Activated naive CD4-positive, alpha-beta T cell treated with anti-CD3 and anti-CD28 coated beads, Interleukin-2, amount 10 ng/mL, durations not matched to agents 7 days and 5 days (primary cell): ENCODE results near the gene RPL21.
"Not testable (repeated sequence)": the region's sequence is repeated elsewhere in the genome, so short reads cannot be mapped to it uniquely, and the experiment has no call there.

Experiments used
- CTCF ChIA-PET: fragments of 350-600 bp; sonication (Branson Sonifier 250); formaldehyde crosslinking; loops from one replicate; lab custom pipeline; 2021; ENCODE audit warnings: antibody characterized with exemption; lab: Charles Lee
- DNase-seq: peaks from one replicate; pipeline ENCODE4 v3.0.0-alpha.2; 2020
- H3K27ac Mint-ChIP-seq: one replicate; pipeline ENCODE4 v1.8.0; 2021; ENCODE audit warnings: mild to moderate bottlenecking, moderate library complexity, mixed read lengths
- H3K27me3 Mint-ChIP-seq: one replicate; pipeline ENCODE4 v1.8.0; 2021; ENCODE audit warnings: mild to moderate bottlenecking, mixed read lengths
- H3K36me3 Mint-ChIP-seq: one replicate; pipeline ENCODE4 v1.8.0; 2021; ENCODE audit warnings: mixed read lengths
- H3K4me1 Mint-ChIP-seq: one replicate; pipeline ENCODE4 v1.8.0; 2021; ENCODE audit warnings: mixed read lengths
- H3K4me3 Mint-ChIP-seq: one replicate; pipeline ENCODE4 v1.8.0; 2021; ENCODE audit warnings: mild to moderate bottlenecking, moderate library complexity, mixed read lengths
- H3K9me3 Mint-ChIP-seq: one replicate; pipeline ENCODE4 v1.8.0; 2021; ENCODE audit warnings: mixed read lengths

RPL21 gene

DNA sequence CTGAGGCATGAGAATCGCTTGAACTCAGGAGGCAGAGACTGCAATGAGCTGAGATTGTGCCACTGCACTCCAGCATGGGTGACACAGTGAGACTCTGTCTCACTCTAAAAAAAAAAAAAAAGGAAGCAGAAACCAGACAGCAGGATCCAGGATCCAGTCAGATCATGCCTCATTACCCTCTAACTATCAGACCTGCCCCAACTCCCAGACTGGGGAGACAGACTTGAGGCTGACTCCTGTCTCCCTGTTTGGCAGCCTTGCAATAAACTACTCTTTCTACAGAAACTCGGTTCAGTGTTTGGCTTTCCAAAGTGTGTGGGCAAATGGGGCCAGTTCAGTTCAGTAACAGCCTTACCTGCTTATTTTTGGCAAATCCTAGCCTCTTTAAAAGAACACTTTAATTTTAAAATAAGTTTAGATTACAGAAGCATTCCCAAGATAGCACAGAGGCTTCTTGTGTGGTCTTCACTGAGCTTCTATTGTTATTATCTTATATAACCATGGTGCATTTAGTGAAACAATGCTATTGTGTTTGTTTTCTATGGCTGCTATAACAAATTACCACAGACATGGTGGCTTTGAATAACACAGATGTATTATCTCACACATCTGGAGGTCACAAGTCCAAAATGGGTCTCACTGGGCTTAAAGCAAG, 37.8 kb downstream of the RPL21 start:
- CTCF ChIA-PET, result no interaction called here
- Mint-ChIP-seq H3K4me1 (peaks cover 15% of the 10 kb centered on the region), H3K4me3 (no peak overlapping the region), H3K27ac (no peak overlapping the region), H3K9me3 (no peaks in the 10 kb centered on the region), H3K27me3 (no peaks in the 10 kb centered on the region), H3K36me3 (no peaks in the 10 kb centered on the region)
- no peak for DNase-seq

GRCh38 chr13:27290715-27291114, 39.4 kb downstream of the RPL21 start:
- no peak for DNase-seq
- Mint-ChIP-seq H3K9me3 (no peaks in the 10 kb centered on the region), H3K4me3 (no peak overlapping the region), H3K27ac (no peak overlapping the region), H3K36me3 (no peaks in the 10 kb centered on the region), H3K4me1 (peaks cover 23% of the 10 kb centered on the region), H3K27me3 (no peaks in the 10 kb centered on the region)
- CTCF ChIA-PET, result interaction anchor here (0.7 kb wide), 1 partner anchor 305 kb away, joined by 3 read pairs; no protein-coding TSS in a partner anchor

- H3K36me3 Mint-ChIP-seq, H3K4me3 Mint-ChIP-seq, DNase-seq, H3K27me3 Mint-ChIP-seq, CTCF ChIA-PET, H3K9me3 Mint-ChIP-seq: not testable (repeated sequence)
- peaks cover 23% of the 10 kb centered on the region for H3K4me1 Mint-ChIP-seq
- H3K27ac Mint-ChIP-seq, result peak overlapping the region; percentile 12
Measured at GRCh38 chr13:27291967-27292366, 40.6 kb downstream of the RPL21 start.

DNA sequence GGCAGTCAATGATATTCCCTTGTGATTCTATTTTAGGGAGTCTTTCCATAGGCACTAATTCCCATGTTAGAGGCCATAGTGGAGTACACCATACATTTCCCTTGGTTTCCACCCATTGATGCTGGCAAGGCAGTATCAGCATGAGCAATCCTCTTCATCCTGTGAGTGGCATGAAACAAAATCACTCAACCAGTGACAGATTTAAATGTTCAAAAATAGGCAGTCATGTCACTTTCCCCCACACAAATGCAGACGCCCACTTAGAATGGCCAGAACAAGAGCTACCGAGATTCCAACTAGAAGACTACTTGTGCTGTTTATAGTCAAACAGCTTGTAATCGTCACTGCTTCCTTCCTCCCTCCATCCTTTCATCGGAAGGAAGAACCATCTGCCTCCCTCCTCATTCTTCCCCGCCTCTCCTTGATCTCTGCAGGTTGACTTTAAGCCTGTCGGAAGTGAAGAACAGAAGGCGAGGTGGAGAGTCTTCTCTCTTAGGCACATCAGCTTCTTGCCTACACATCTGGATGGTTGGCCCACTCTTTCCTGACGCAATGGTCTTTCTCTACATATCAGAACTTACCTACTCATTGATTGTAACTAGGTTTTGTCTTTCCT, 41.8 kb downstream of the RPL21 start:
- Mint-ChIP-seq H3K36me3 (no peaks in the 10 kb centered on the region), H3K27ac (peak overlapping the region; percentile 72), H3K9me3 (no peaks in the 10 kb centered on the region), H3K27me3 (peaks cover 3% of the 10 kb centered on the region), H3K4me3 (peak overlapping the region; percentile 1), H3K4me1 (peaks cover 23% of the 10 kb centered on the region)
- CTCF ChIA-PET, result interaction anchor here (1.2 kb wide), 1 partner anchor 23 kb away, joined by 3 read pairs; no protein-coding TSS in a partner anchor
- no peak for DNase-seq

GRCh38 chr13:27293873-27294515, 42.6 kb downstream of the RPL21 start:
- Mint-ChIP-seq H3K27me3 (peaks cover 4% of the 10 kb centered on the region), H3K9me3 (no peaks in the 10 kb centered on the region), H3K36me3 (no peaks in the 10 kb centered on the region), H3K4me1 (peaks cover 23% of the 10 kb centered on the region), H3K27ac (peak overlapping the region; percentile 72), H3K4me3 (no peak overlapping the region)
- CTCF ChIA-PET, result interaction anchor here (0.9 to 1.2 kb wide), 2 partner anchors 24 to 45 kb away, joined by 3 to 4 read pairs; no protein-coding TSS in a partner anchor
- DNase-seq, result peak; percentile 27

DNA sequence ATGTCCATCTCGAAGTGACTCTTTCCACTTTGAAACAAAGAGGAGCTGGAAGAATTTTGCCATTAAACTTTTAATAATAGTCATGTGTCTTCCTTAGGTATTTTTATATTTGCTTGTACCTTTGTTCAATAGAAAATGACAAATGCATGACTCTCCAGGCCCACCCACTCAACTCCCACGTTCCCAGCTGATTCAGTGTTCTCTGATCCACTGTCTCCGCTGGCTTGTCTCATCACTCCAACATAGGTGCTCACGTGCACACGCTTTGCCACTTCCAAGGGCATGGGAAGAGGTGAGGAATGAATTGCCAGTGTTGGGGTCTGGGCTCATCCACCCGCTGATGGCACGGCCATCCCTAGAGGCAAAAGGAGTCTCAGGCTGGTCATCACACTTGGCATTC, 43.7 kb downstream of the RPL21 start:
- no peaks in the 10 kb centered on the region for H3K9me3 Mint-ChIP-seq
- H3K36me3 Mint-ChIP-seq, result no peaks in the 10 kb centered on the region
- CTCF ChIA-PET, result no interaction called here
- DNase-seq, result no peak
- no peak overlapping the region for H3K27ac Mint-ChIP-seq
- no peak overlapping the region for H3K4me3 Mint-ChIP-seq
- H3K27me3 Mint-ChIP-seq, result peaks cover 4% of the 10 kb centered on the region
- peaks cover 23% of the 10 kb centered on the region for H3K4me1 Mint-ChIP-seq

DNA sequence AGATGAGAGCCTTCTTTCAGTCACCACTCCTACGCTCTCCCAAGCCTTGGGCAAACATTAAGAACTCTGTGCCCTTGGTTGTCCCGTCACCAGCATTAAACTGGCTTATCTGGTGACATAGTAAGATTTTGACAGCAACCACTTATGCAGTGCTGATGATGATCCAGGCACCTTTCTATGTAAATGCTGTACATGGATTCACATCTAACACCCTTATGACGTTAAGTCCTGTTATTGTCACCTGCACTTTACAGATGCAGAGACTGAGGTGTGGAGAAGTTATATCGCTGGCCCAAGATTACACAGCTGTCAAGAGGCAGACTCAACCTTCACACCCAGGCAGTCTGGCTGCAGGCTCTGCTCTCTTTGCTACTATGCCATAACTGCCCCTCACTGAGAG, 44.3 kb downstream of the RPL21 start:
- H3K9me3 Mint-ChIP-seq, result no peaks in the 10 kb centered on the region
- peaks cover 23% of the 10 kb centered on the region for H3K4me1 Mint-ChIP-seq
- DNase-seq, result no peak
- peaks cover 4% of the 10 kb centered on the region for H3K27me3 Mint-ChIP-seq
- no peak overlapping the region for H3K27ac Mint-ChIP-seq
- no peaks in the 10 kb centered on the region for H3K36me3 Mint-ChIP-seq
- no peak overlapping the region for H3K4me3 Mint-ChIP-seq
- CTCF ChIA-PET, result interaction anchor here (1.1 kb wide), 1 partner anchor 34 kb away, joined by 3 read pairs; no protein-coding TSS in a partner anchor

DNA sequence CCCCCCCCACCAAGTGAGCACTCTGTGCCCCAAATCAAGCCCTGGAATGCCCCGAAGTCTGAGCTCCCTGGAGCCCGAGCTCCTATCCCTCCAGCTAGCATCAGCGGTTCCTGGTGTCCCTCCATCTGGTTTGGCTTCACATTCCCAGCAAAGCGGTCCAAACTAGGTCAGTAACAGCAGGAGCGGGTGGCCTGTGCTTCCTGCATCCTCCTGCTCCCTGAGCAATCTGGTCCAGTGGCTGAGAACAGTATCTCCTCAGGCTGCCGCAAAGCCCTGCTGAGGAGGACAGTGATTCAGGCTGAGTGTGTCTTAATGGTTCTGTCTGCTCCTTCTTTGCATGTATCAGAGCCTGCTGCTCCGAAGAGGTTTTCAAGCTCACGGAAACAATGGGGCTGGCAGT, 45.1 kb downstream of the RPL21 start:
- no peak for DNase-seq
- Mint-ChIP-seq H3K27ac (no peak overlapping the region), H3K4me1 (peaks cover 23% of the 10 kb centered on the region), H3K36me3 (no peaks in the 10 kb centered on the region), H3K27me3 (peaks cover 4% of the 10 kb centered on the region), H3K4me3 (no peak overlapping the region), H3K9me3 (no peaks in the 10 kb centered on the region)
- CTCF ChIA-PET, result interaction anchor here (1.1 kb wide), 1 partner anchor 35 kb away, joined by 3 read pairs; no protein-coding TSS in a partner anchor

- no peak overlapping the region for H3K4me3 Mint-ChIP-seq
- H3K9me3 Mint-ChIP-seq, result peaks cover 5% of the 10 kb centered on the region
- no peak overlapping the region for H3K27ac Mint-ChIP-seq
- peaks cover 22% of the 10 kb centered on the region for H3K4me1 Mint-ChIP-seq
- no peaks in the 10 kb centered on the region for H3K36me3 Mint-ChIP-seq
- DNase-seq, result no peak
- CTCF ChIA-PET, result no interaction called here
- H3K27me3 Mint-ChIP-seq, result peaks cover 4% of the 10 kb centered on the region
Measured at GRCh38 chr13:27298849-27299248, 47.5 kb downstream of the RPL21 start.

GRCh38 chr13:27300406-27300805, 49.0 kb downstream of the RPL21 start:
- H3K4me1 Mint-ChIP-seq, result peaks cover 11% of the 10 kb centered on the region
- DNase-seq, H3K4me3 Mint-ChIP-seq, H3K27me3 Mint-ChIP-seq, H3K36me3 Mint-ChIP-seq, CTCF ChIA-PET, H3K9me3 Mint-ChIP-seq, H3K27ac Mint-ChIP-seq: not testable (repeated sequence)

GRCh38 chr13:27300941-27301586, 49.7 kb downstream of the RPL21 start:
- DNase-seq, result no peak
- no peaks in the 10 kb centered on the region for H3K36me3 Mint-ChIP-seq
- H3K4me3 Mint-ChIP-seq, result no peak overlapping the region
- H3K4me1 Mint-ChIP-seq, result peaks cover 14% of the 10 kb centered on the region
- no peak overlapping the region for H3K27ac Mint-ChIP-seq
- peaks cover 5% of the 10 kb centered on the region for H3K9me3 Mint-ChIP-seq
- CTCF ChIA-PET, result no interaction called here
- H3K27me3 Mint-ChIP-seq, result peaks cover 4% of the 10 kb centered on the region

GRCh38 chr13:27302643-27303262, 51.4 kb downstream of the RPL21 start:
- H3K27ac Mint-ChIP-seq, result peak overlapping the region; percentile 4
- H3K9me3 Mint-ChIP-seq, result peaks cover 5% of the 10 kb centered on the region
- CTCF ChIA-PET, result no interaction called here
- no peaks in the 10 kb centered on the region for H3K36me3 Mint-ChIP-seq
- peaks cover 4% of the 10 kb centered on the region for H3K27me3 Mint-ChIP-seq
- H3K4me3 Mint-ChIP-seq, result no peak overlapping the region
- peaks cover 21% of the 10 kb centered on the region for H3K4me1 Mint-ChIP-seq
- no peak for DNase-seq

GRCh38 chr13:27304099-27304498, 52.7 kb downstream of the RPL21 start:
- no peak overlapping the region for H3K4me3 Mint-ChIP-seq
- CTCF ChIA-PET, result no interaction called here
- H3K27ac Mint-ChIP-seq, result no peak overlapping the region
- H3K27me3 Mint-ChIP-seq, result no peaks in the 10 kb centered on the region
- H3K36me3 Mint-ChIP-seq, result no peaks in the 10 kb centered on the region
- peaks cover 26% of the 10 kb centered on the region for H3K4me1 Mint-ChIP-seq
- H3K9me3 Mint-ChIP-seq, result peaks cover 5% of the 10 kb centered on the region
- no peak for DNase-seq

DNA sequence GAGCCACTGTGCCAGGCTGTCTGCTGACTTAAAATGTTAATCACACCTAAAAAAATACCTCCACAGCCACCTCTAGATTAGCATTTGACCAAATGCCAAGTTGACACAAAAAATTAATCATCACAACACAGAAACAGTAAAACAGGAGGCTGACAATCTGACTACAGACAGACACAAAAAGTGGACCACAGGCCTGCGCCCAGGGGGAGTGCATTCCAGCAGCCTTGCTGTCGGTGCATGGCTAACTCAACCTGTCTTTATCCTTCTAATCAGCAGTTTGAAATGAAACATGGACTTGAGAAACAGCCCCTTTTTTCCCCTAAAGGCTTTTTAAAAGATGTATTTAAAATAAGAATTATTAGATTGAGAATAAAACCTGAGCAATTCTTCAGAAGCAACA, 53.3 kb downstream of the RPL21 start:
- H3K36me3 Mint-ChIP-seq, result no peaks in the 10 kb centered on the region
- peaks cover 28% of the 10 kb centered on the region for H3K4me1 Mint-ChIP-seq
- CTCF ChIA-PET, result no interaction called here
- DNase-seq, result no peak
- H3K4me3 Mint-ChIP-seq, result no peak overlapping the region
- no peaks in the 10 kb centered on the region for H3K27me3 Mint-ChIP-seq
- peaks cover 5% of the 10 kb centered on the region for H3K9me3 Mint-ChIP-seq
- no peak overlapping the region for H3K27ac Mint-ChIP-seq
